H1 (cell line): Measurements from ENCODE around the gene CD180. TPM values are rescaled to one million over a fixed set of nuclear protein-coding genes. Genes with fewer than 3 reads are reported as not detected.

ENCODE experiments used
- CTCF ChIA-PET: fragments of 300-600 bp; sonication (Branson Sonifier 250); formaldehyde crosslinking; loops from one replicate; lab custom pipeline; 2021; ENCODE audit not compliant: partially characterized antibody; lab: Charles Lee
- POLR2A ChIA-PET: fragments of 300-600 bp; sonication (Branson Sonifier 250); formaldehyde crosslinking; loops from one replicate; lab custom pipeline; 2021; ENCODE audit warnings: inconsistent platforms; ENCODE audit not compliant: partially characterized antibody; lab: Charles Lee
- DNase-seq, 2 experiments: peaks; one replicate each; pipeline versions ENCODE4 v3.0.0 to v3.0.0-alpha.2; 2010 to 2022; ENCODE audit warnings: low spot score in 2 of 2, low read depth in 1 of 2, mixed read lengths in 1 of 2
- FAIRE-seq: peaks from 2 replicates; lab custom pipeline; 2011; peaks lifted over from hg19 to GRCh38; lab: Jason Lieb, UNC
- H2AFZ ChIP-seq: 2 replicates; pipeline ENCODE4 v1.8.1; 2012; ENCODE audit warnings: low read length, inconsistent platforms
- H2AK5ac ChIP-seq: 2 replicates; pipeline ENCODE4 v1.6.1; 2013; ENCODE audit warnings: low read depth, low read length
- H2BK120ac ChIP-seq: replicated peaks from 2 replicates; pipeline ENCODE3; 2013; ENCODE audit warnings: low read depth, low read length, inconsistent platforms
- H2BK12ac ChIP-seq: 2 replicates; pipeline ENCODE4 v1.6.1; 2013; ENCODE audit warnings: low read depth, low read length
- H2BK15ac ChIP-seq: 2 replicates; pipeline ENCODE4 v1.6.1; 2013; ENCODE audit warnings: low read length
- H2BK20ac ChIP-seq: 2 replicates; pipeline ENCODE4 v1.6.1; 2013; ENCODE audit warnings: low read length
- H2BK5ac ChIP-seq: 2 replicates; pipeline ENCODE4 v1.6.1; 2013; ENCODE audit warnings: low read depth, low read length
- H3K14ac ChIP-seq: 2 replicates; pipeline ENCODE4 v1.6.1; 2013; ENCODE audit warnings: inconsistent platforms; ENCODE audit not compliant: insufficient read length
- H3K18ac ChIP-seq: 2 replicates; pipeline ENCODE4 v1.6.1; 2013; ENCODE audit warnings: low read length; ENCODE audit errors: extremely low read depth
- H3K23ac ChIP-seq: 2 replicates; pipeline ENCODE4 v1.6.1; 2013; ENCODE audit warnings: inconsistent platforms; ENCODE audit not compliant: insufficient read length
- H3K23me2 ChIP-seq: 2 replicates; pipeline ENCODE4 v1.6.1; 2013; ENCODE audit warnings: low read depth, low read length
- H3K27ac ChIP-seq: 2 replicates; pipeline ENCODE4 v1.6.1; 2011; ENCODE audit warnings: low read depth, low read length, inconsistent platforms
- H3K27me3 ChIP-seq, 4 experiments: replicated peaks in 1 of 4; 1 replicate in 1 of 4; 2 replicates in 3 of 4; pipeline versions ENCODE4 v1.6.1 to v1.8.1; 2011 to 2013; ENCODE audit warnings: low read length in 3 of 4, mild to moderate bottlenecking in 3 of 4, inconsistent platforms in 2 of 4, mixed read lengths in 2 of 4, moderate library complexity in 1 of 4; ENCODE audit not compliant: control insufficient read depth in 3 of 4, insufficient read depth in 3 of 4; ENCODE audit errors: extremely low read depth in 1 of 4
- H3K36me3 ChIP-seq, 4 experiments: 2 replicates each; pipeline versions ENCODE4 v1.6.1 to v1.8.1; 2011 to 2013; ENCODE audit warnings: mild to moderate bottlenecking in 4 of 4, low read length in 3 of 4, moderate library complexity in 2 of 4, control low read depth in 1 of 4, inconsistent platforms in 1 of 4; ENCODE audit not compliant: insufficient read depth in 4 of 4, control insufficient read depth in 2 of 4
- H3K4ac ChIP-seq: replicated peaks from 2 replicates; pipeline ENCODE3; 2013; ENCODE audit warnings: low read length, low read depth, mixed read lengths, inconsistent platforms; ENCODE audit not compliant: insufficient read length
- H3K4me1 ChIP-seq, 4 experiments: replicated peaks in 1 of 4; 1 replicate in 1 of 4; 2 replicates in 3 of 4; pipeline versions ENCODE4 v1.6.1 to v1.8.1; 2011 to 2013; ENCODE audit warnings: low read length in 3 of 4, inconsistent platforms in 2 of 4, mixed read lengths in 1 of 4; ENCODE audit not compliant: insufficient read depth in 4 of 4, control insufficient read depth in 3 of 4
- H3K4me2 ChIP-seq, 2 experiments: 2 replicates each; pipeline versions ENCODE4 v1.6.1 to v1.8.1; 2011 to 2013; ENCODE audit warnings: low read depth in 2 of 2, low read length in 2 of 2, control low read depth in 1 of 2, inconsistent platforms in 1 of 2, mild to moderate bottlenecking in 1 of 2; ENCODE audit not compliant: insufficient read depth in 1 of 2
- H3K4me3 ChIP-seq, 4 experiments: fragments of 200-600, 300-600 bp in 1 of 4; sonication (generic), shearing (Covaris generic), sonication (Bioruptor Twin) in 1 of 4; 2 replicates each; pipeline versions ENCODE4 v1.5.1 to v1.8.1; 2011 to 2016; ENCODE audit warnings: low read length in 4 of 4, low read depth in 3 of 4, control low read depth in 2 of 4, inconsistent platforms in 2 of 4, mild to moderate bottlenecking in 2 of 4, mixed read lengths in 1 of 4, moderate library complexity in 1 of 4; ENCODE audit not compliant: insufficient read depth in 2 of 4; ENCODE audit errors: extremely low read depth in 1 of 4
- H3K56ac ChIP-seq: replicated peaks from 2 replicates; pipeline ENCODE3; 2013; ENCODE audit warnings: low read depth, mild to moderate bottlenecking, mixed read lengths, low read length, inconsistent platforms; ENCODE audit not compliant: insufficient read length
- H3K79me1 ChIP-seq: 2 replicates; pipeline ENCODE4 v1.6.1; 2013; ENCODE audit warnings: low read depth, low read length, control low read depth
- H3K79me2 ChIP-seq, 2 experiments: 2 replicates each; pipeline versions ENCODE4 v1.6.1 to v1.8.1; 2012 to 2013; ENCODE audit warnings: low read length in 2 of 2, mild to moderate bottlenecking in 2 of 2, inconsistent platforms in 1 of 2; ENCODE audit not compliant: insufficient read depth in 2 of 2, control insufficient read depth in 1 of 2
- H3K9ac ChIP-seq, 4 experiments: replicated peaks in 1 of 4; 1 replicate in 1 of 4; 2 replicates in 3 of 4; pipeline versions ENCODE4 v1.6.1 to v1.8.1; 2011 to 2013; ENCODE audit warnings: low read depth in 3 of 4, low read length in 3 of 4, control low read depth in 2 of 4, mild to moderate bottlenecking in 2 of 4, moderate library complexity in 2 of 4, inconsistent platforms in 1 of 4; ENCODE audit errors: extremely low read depth in 1 of 4
- H3K9me3 ChIP-seq, 2 experiments: 2 replicates each; pipeline versions ENCODE4 v1.6.1 to v1.8.1; 2012 to 2013; ENCODE audit warnings: mild to moderate bottlenecking in 2 of 2, moderate library complexity in 2 of 2, control low read depth in 1 of 2, inconsistent platforms in 1 of 2, low read depth in 1 of 2, low read length in 1 of 2, mixed read lengths in 1 of 2; ENCODE audit not compliant: insufficient read depth in 2 of 2
- H4K20me1 ChIP-seq, 2 experiments: replicated peaks in 1 of 2; 2 replicates each; pipeline versions ENCODE3 to v1.8.1; 2011 to 2013; ENCODE audit warnings: inconsistent platforms in 2 of 2, low read length in 2 of 2, mild to moderate bottlenecking in 1 of 2; ENCODE audit not compliant: insufficient read depth in 2 of 2, control insufficient read depth in 1 of 2
- H4K5ac ChIP-seq: 2 replicates; pipeline ENCODE4 v1.6.1; 2013; ENCODE audit warnings: low read length, low read depth, mixed read lengths, inconsistent platforms; ENCODE audit not compliant: insufficient read length
- H4K8ac ChIP-seq: 2 replicates; pipeline ENCODE4 v1.8.0; 2013; ENCODE audit warnings: mild to moderate bottlenecking, moderate library complexity, low read length, inconsistent platforms; ENCODE audit not compliant: insufficient read depth; ENCODE audit errors: extremely low read depth
- H4K91ac ChIP-seq: replicated peaks from 2 replicates; pipeline ENCODE3; 2013; ENCODE audit warnings: low read length, mixed read lengths, inconsistent platforms; ENCODE audit not compliant: insufficient read length
- FOSL1 ChIP-seq: IDR thresholded peaks from 2 replicates; pipeline ENCODE4 v1.6.1; 2011; ENCODE audit warnings: mild to moderate bottlenecking, low read depth, low read length, moderate library complexity; ENCODE audit not compliant: insufficient read depth
- HDAC2 ChIP-seq, 2 experiments: fragments of 300-600 bp in 1 of 2; sonication (generic) in 1 of 2; IDR thresholded peaks; 2 replicates each; pipeline ENCODE4 v1.6.1; 2011 to 2012; ENCODE audit warnings: low read depth in 2 of 2, low read length in 2 of 2, mild to moderate bottlenecking in 2 of 2, moderate library complexity in 2 of 2, borderline replicate concordance in 1 of 2, inconsistent platforms in 1 of 2
- POLR2A ChIP-seq, 2 experiments: IDR thresholded peaks; 1 replicate in 1 of 2; 2 replicates in 1 of 2; pipeline ENCODE4 v1.6.1; 2011; ENCODE audit warnings: low read depth in 2 of 2, low read length in 2 of 2, mild to moderate bottlenecking in 2 of 2; ENCODE audit errors: control extremely low read depth in 1 of 2
- POU5F1 ChIP-seq: IDR thresholded peaks from 2 replicates; pipeline ENCODE4 v1.6.1; 2011; ENCODE audit warnings: low read depth, mild to moderate bottlenecking, low read length, moderate library complexity
- RFX5 ChIP-seq: IDR thresholded peaks from 2 replicates; pipeline ENCODE4 v1.6.1; 2011; ENCODE audit warnings: low read depth, low read length, improper control_type of control experiment, borderline replicate concordance
- TCF12 ChIP-seq: IDR thresholded peaks from 2 replicates; pipeline ENCODE4 v1.6.1; 2011; ENCODE audit warnings: low read depth, mild to moderate bottlenecking, low read length
- WGBS, 2 experiments: shearing (Covaris generic) in 1 of 2; methylation state at CpG; one replicate each; pipeline versions ENCODE4 v1.1.6 to v1.1.7; 2013 to 2015; ENCODE audit warnings: low lambda C conversion rate in 2 of 2, mixed read lengths in 2 of 2, inconsistent platforms in 1 of 2, low coverage in 1 of 2, missing lambda C conversion rate in 1 of 2; ENCODE audit not compliant: insufficient replicate concordance in 2 of 2, insufficient coverage in 1 of 2, insufficient read length in 1 of 2; ENCODE audit errors: extremely low coverage in 1 of 2, missing lambda C conversion rate in 1 of 2; 5-methylcytosine and 5-hydroxymethylcytosine counted together
- polyA plus RNA-seq, 7 experiments: library from polyadenylated mRNA; depleted of rRNA in 3 of 7; stranded (reverse) in 5 of 7; unstranded in 2 of 7; fragments of >200 nt in 5 of 7; fragments of 200-250 nt in 2 of 7; gene quantifications; 1 replicate in 5 of 7; 2 replicates in 1 of 7; 4 replicates in 1 of 7; pipeline versions ENCODE4 v1.2.1 to v1.2.3, GENCODE V29; 2011 to 2013; ENCODE audit warnings: missing spikeins in 2 of 7, mixed read lengths in 2 of 7
- total RNA-seq: library from RNA; stranded (reverse); fragmentation: NEBNext Ultra II Directional; extraction: Animal tissue kit (Norgen Biotek cat#: 25700); gene quantifications from 2 replicates; pipeline ENCODE4 v1.2.1, GENCODE V29; 2021

Gene CD180
- total and polyA plus RNA-seq, 2 of the 8 experiments (the other 6 are each of a cell fraction or from before 2014, with no cell fraction given): not detected

DNA sequence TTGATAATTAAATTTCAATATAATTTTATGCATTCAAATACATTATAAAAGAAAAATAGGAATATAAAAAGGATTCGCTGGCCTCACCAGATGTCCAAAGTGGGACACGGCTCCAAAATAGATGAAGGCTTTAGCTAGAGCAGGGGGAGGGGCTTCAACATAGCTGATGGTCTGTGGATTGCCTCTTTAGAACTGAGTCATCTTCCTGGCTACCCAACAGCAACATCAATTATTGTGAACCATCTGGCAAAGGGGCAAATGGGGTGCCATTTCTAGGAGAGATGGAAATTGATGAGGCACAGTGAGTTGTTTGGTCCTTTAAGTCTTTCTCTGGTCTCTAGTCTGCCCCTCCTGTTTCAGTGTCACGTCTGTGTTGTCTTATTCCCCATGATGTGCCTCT, 44.2 kb upstream of the CD180 start:
- DNase-seq (no peak), FAIRE-seq (no peak)
- H3K27ac ChIP-seq: no peak overlapping the region
- no peak overlapping the region for H2AFZ ChIP-seq
- no peak overlapping the region for H3K4me2 ChIP-seq
- no peaks in the 10 kb centered on the region for H3K9me3 ChIP-seq
- no peak overlapping the region for H3K9ac ChIP-seq
- no peaks in the 10 kb centered on the region for H3K79me1 ChIP-seq
- no peak overlapping the region for H3K18ac ChIP-seq
- no peak overlapping the region for H2BK120ac ChIP-seq
- peaks cover 0 to 3% (median 1%) of the 10 kb centered on the region in 4 experiments; a peak in 2 of 7 replicates for H3K4me1 ChIP-seq
- H3K79me2 ChIP-seq: no peaks in the 10 kb centered on the region
- CTCF ChIA-PET: no interaction called here
- no peak overlapping the region for H3K4me3 ChIP-seq
- H2BK12ac ChIP-seq: no peak overlapping the region
- H2BK20ac ChIP-seq: no peak overlapping the region
- no peak overlapping the region for H3K4ac ChIP-seq
- H4K5ac ChIP-seq: no peak overlapping the region
- no peaks in the 10 kb centered on the region for H4K20me1 ChIP-seq
- H2BK5ac ChIP-seq: no peak overlapping the region
- H2AK5ac ChIP-seq: no peak overlapping the region
- 85% methylated on average over 3 of the region's 3 CpGs; no CpG with 5 or more reads in 1 of the 2 experiments for WGBS, 2 experiments
- no peak overlapping the region for H4K91ac ChIP-seq
- H3K56ac ChIP-seq: no peak overlapping the region
- no peak for TF ChIP-seq FOSL1
- TF ChIP-seq RFX5: no peak
- no peak for TF ChIP-seq TCF12
- TF ChIP-seq POLR2A (IDR thresholded peaks at IDR 0.05; ENCODE audit: control extremely low read depth in 1 of 2, low read depth in 2 of 2, low read length in 2 of 2): no peak
- TF ChIP-seq POU5F1: no peak
- no peak for TF ChIP-seq HDAC2 (IDR thresholded peaks at IDR 0.05; ENCODE audit: borderline replicate concordance in 1 of 2, low read depth in 2 of 2, low read length in 2 of 2)
- TF ChIP-seq, all 59 proteins: peak for 0
- H4K8ac ChIP-seq: no peak overlapping the region
- H3K27me3 ChIP-seq: no peaks in the 10 kb centered on the region
- H3K23me2 ChIP-seq: no peaks in the 10 kb centered on the region
- H3K23ac ChIP-seq: no peak overlapping the region
- H3K14ac ChIP-seq: no peak overlapping the region
- H2BK15ac ChIP-seq: no peak overlapping the region
- POLR2A ChIA-PET: no interaction called here
- no peaks in the 10 kb centered on the region for H3K36me3 ChIP-seq
